ENCODE measurements around the gene NDOR1.

Gene NDOR1

DNA sequence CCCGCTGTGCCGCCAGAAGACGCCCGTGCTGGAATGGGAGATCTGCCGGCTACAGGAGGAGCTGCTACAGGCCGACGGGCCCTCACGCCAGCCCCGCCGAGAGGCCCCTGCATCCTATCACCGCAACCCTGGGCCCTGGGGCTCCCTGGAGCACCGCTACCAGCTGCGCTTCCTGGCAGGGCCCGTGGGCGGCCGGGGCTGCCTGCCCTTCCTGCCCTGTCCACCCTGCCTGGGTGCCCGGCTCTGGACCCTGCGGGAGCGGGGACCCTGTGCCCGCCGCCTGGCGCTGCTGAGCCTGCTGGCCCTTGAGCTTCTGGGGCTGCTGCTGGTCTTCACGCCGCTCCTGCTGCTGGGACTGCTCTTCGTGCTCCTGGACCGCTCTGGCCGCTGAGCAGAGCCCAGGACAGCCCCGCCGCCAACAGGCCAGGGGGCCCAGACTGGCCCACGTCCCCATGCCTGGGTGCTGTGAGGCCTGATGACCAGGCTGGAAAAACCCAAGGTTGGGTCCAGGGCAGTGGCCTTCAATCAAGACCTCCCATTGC is 12.8 kb downstream of the NDOR1 start:
- no peaks in the 10 kb centered on the region for H3K9me3 ChIP-seq (ENCODE audit: severe bottlenecking)
- no peak overlapping the region for H3K27ac ChIP-seq
- H3K36me3 ChIP-seq = no peaks in the 10 kb centered on the region
- TF ChIP-seq, protein P1, sequence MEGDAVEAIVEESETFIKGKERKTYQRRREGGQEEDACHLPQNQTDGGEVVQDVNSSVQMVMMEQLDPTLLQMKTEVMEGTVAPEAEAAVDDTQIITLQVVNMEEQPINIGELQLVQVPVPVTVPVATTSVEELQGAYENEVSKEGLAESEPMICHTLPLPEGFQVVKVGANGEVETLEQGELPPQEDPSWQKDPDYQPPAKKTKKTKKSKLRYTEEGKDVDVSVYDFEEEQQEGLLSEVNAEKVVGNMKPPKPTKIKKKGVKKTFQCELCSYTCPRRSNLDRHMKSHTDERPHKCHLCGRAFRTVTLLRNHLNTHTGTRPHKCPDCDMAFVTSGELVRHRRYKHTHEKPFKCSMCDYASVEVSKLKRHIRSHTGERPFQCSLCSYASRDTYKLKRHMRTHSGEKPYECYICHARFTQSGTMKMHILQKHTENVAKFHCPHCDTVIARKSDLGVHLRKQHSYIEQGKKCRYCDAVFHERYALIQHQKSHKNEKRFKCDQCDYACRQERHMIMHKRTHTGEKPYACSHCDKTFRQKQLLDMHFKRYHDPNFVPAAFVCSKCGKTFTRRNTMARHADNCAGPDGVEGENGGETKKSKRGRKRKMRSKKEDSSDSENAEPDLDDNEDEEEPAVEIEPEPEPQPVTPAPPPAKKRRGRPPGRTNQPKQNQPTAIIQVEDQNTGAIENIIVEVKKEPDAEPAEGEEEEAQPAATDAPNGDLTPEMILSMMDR (IDR thresholded peaks at IDR 0.05; ENCODE audit: low read depth, low read length) = no peak
- no peak for DNase-seq
- no peak overlapping the region for H3K4me3 ChIP-seq (ENCODE audit: low read depth, low read length)
- H3K27me3 ChIP-seq (ENCODE audit: insufficient read depth, low read depth, severe bottlenecking) = no peaks in the 10 kb centered on the region

DNA sequence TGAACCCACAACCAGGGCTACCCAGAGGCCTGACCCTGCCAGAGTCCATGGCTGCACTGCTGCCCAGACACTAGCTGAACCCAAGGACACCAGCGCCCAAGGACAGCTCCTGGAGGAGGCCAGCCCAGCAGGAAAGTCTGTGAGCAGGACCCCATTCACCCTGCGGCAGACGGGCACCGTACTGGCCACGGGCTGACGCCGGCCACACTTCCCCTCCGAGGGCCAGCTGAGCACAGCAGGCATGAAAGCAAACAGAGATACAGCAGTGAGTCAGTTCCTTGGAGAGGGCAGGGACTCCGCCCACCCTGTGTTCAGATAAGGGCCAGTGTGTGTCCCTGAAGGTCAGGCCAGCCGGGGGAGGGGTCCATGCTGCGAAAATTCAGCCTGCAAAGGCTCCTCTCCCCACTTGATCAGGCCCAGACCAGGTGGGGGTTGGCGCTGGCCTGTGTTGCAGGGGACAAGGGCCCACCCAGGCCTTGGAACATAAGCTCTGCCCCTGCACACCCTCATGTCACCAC is 13.3 kb downstream of the NDOR1 start:
- TF ChIP-seq, protein P1 (IDR thresholded peaks at IDR 0.05; ENCODE audit: low read depth, low read length) = no peak
- H3K27ac ChIP-seq = no peak overlapping the region
- H3K27me3 ChIP-seq (ENCODE audit: insufficient read depth, low read depth, severe bottlenecking) = no peaks in the 10 kb centered on the region
- no peak for DNase-seq
- no peaks in the 10 kb centered on the region for H3K36me3 ChIP-seq
- no peak overlapping the region for H3K4me3 ChIP-seq (ENCODE audit: low read depth, low read length)
- H3K9me3 ChIP-seq (ENCODE audit: severe bottlenecking) = no peaks in the 10 kb centered on the region

DNA sequence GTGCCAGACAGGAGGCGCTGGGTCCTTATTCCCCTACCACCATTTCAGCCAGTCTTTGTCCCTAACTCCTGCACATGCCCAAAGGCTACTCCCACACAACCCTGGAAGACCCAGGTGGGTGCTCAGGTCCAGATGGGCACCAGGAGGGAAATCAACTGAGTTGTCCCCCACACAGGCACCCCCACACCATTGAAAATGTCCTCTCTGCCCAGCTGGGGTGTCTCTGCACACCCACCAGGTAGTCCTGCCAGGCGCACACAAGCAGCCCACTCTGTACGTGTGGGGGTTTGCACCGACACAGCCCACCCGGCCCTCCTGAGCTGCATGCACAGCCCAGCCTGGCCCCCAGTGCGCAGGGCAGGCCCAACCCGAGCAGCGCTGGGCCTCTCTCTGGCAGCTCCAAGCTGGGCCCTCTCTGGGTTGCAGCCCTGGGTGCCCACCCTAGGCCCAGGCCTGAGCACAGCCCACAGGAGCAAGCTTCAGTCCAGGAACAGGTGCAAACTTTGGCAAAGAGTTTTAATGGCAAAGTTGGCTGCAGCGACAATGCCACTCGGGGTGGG is 14.3 kb downstream of the NDOR1 start:
- no peak overlapping the region for H3K4me3 ChIP-seq (ENCODE audit: low read depth, low read length)
- TF ChIP-seq, protein P1 (IDR thresholded peaks at IDR 0.05; ENCODE audit: low read depth, low read length) = no peak
- no peaks in the 10 kb centered on the region for H3K27me3 ChIP-seq (ENCODE audit: insufficient read depth, low read depth, severe bottlenecking)
- no peaks in the 10 kb centered on the region for H3K36me3 ChIP-seq
- no peaks in the 10 kb centered on the region for H3K9me3 ChIP-seq (ENCODE audit: severe bottlenecking)
- DNase-seq = no peak
- H3K27ac ChIP-seq = no peak overlapping the region

DNA sequence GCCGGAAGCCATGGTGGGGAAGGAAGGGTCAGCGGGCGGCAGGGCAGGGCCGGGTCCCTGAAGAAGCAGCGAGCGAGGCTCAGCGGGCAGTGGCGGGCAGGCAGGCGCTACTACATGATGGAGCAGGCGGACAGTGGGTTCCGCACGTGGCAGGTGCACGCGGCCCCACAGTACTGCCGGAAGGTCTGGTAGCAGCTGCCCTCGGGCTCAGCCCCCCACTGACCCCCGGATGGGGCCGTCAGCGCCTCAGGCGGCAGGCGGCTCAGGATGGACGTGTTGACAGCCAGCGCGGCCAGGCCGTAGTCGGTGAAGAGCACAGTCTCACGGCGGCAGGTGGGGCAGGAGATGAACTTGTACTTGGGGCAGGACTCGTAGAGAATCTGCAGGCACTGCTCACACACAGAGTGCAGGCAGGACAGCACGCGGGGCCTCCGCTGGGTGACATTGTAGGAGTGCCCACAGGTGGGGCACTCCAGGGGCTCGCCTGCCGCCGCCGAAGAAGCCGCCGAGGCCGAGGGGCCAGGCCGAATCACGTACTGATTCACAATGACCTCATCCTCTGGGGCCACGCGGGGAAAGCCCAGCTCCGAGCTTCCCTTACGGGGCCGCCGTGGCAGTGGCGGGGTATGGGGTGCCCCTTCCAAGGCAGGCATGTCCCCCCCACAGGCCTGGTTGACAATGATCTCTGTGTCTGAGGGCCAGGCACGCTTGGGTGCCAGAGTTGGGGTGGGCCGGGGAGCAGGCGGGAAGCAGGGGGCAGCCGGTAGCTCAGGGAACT is 15.0 kb downstream of the NDOR1 start:
- no peak overlapping the region for H3K27ac ChIP-seq
- no peaks in the 10 kb centered on the region for H3K9me3 ChIP-seq (ENCODE audit: severe bottlenecking)
- H3K27me3 ChIP-seq (ENCODE audit: insufficient read depth, low read depth, severe bottlenecking) = no peaks in the 10 kb centered on the region
- no peak overlapping the region for H3K4me3 ChIP-seq (ENCODE audit: low read depth, low read length)
- TF ChIP-seq, protein P1 (IDR thresholded peaks at IDR 0.05; ENCODE audit: low read depth, low read length) = no peak
- DNase-seq = no peak
- no peaks in the 10 kb centered on the region for H3K36me3 ChIP-seq

DNA sequence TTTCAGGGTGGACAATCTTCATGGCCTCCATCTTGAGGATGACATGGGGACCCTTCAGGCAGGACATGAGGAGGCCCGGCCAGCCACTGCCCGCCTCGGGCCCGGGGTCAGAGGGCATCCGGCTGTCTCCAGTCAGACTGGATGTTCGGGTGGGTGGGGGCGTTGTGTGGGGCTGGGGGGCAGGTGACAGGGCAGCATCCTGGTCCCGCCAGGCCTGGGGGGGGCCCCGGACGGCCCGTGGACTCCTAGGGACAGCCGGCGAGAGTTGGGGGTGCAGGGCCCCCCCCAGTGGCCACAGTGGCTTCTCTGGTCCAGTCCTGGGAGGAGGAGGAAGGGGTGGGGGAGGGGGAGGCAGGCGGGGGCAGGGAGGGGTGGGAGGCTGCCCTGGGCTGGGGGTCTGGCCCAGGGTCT is 15.6 kb downstream of the NDOR1 start:
- Histone ChIP-seq H3K4me3 (ENCODE audit: low read depth, low read length) (no peak overlapping the region; the same call in 1 of the 2 replicates), H3K9me3 (ENCODE audit: severe bottlenecking) (no peaks in the 10 kb centered on the region), H3K27ac (no peak overlapping the region), H3K36me3 (no peaks in the 10 kb centered on the region), H3K27me3 (ENCODE audit: insufficient read depth, low read depth, severe bottlenecking) (no peaks in the 10 kb centered on the region)
- DNase-seq = no peak
- TF ChIP-seq, protein P1 (IDR thresholded peaks at IDR 0.05; ENCODE audit: low read depth, low read length) = no peak
